ENCODE measurements around the gene CYP17A1. TPM values are rescaled to one million over a fixed set of nuclear protein-coding genes. Genes with fewer than 3 reads are reported as not detected.

Gene CYP17A1, protein sequence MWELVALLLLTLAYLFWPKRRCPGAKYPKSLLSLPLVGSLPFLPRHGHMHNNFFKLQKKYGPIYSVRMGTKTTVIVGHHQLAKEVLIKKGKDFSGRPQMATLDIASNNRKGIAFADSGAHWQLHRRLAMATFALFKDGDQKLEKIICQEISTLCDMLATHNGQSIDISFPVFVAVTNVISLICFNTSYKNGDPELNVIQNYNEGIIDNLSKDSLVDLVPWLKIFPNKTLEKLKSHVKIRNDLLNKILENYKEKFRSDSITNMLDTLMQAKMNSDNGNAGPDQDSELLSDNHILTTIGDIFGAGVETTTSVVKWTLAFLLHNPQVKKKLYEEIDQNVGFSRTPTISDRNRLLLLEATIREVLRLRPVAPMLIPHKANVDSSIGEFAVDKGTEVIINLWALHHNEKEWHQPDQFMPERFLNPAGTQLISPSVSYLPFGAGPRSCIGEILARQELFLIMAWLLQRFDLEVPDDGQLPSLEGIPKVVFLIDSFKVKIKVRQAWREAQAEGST
- 2.7 TPM for total RNA-seq

DNA sequence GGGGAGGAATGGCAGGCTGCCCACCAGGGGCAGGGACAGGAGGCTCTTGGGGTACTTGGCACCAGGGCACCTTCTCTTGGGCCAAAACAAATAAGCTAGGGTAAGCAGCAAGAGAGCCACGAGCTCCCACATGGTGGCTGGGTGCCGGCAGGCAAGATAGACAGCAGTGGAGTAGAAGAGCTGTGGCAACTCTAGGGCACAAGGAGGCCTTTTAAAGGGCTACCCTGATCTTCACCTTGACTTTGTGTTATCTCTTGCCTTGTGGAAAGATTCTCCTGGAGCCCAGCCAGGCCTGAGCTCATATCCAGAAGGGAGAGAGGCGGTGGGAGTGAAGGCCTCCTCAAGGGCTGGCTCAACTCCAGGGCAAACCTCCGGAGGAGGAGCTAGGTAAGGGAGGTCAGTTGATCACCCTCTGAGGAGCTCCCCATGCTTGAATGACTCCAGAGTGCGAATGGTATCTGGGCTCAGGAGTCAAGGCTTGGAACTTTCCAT, at the start of gene CYP17A1:
CYP17A1 (minus strand) TSS at position 184 of the 492 bp plus-strand sequence; CDS start at position 132, 52 bp downstream.

DNA sequence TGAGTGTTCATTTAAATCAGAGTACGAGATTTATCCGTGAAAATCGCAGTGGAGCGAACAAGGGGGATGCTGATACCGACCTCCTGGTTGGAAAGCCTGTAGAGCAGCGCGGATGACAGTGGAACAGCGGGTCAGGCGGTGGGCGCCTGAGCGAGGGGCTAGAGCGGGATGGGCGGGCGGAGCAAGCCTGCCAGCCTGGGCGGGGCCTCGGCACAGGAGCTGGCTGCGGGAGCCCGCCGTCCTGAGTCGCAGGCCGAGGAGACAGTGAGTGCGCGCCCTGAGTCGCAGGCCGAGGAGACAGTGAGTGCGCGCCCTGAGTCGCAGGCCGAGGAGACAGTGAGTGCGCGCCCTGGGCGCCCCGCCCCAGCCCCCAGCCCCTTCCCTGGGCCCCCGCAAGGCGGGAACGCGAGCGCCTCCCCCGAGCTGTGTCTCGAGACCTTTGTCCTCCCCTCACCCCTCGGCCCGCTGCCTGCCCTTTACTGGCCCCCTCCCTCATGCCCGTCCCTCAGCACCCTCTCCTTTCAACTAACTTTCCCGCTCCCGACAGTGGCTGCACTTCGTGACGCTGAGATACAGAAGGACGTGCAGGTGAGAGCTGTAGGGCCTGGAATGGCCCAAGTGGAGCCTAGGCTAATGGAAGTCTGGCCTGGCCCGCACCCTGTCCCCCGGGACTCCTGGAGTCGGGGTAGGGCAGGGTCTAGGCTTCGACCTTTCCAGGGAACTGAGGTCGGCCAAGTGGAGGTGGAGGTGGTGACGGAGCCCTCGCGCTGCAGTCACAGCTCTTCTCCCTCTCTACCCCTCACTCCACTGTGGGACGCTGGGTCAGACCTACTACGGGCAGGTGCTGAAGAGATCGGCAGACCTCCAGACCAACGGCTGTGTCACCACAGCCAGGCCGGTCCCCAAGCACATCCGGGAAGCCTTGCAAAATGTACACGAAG, 32.3 kb upstream of the CYP17A1 start, which contains the start of gene AS3MT:
AS3MT (plus strand) TSS at position 213 of the 941 bp plus-strand sequence; CDS start at position 336, 123 bp downstream.

Small RNA genes lying within 50 kb of the gene (small RNA-seq; reads per million reads assigned to genes)
- gene AS3MT (ENCODE audit: low replicate concordance) (not detected), gene RF00026 (ENCODE audit: low replicate concordance) (not detected), gene RNU6-1231P (ENCODE audit: low replicate concordance) (not detected)

Other genes with a start within 250 kb of the CYP17A1 start
- gene TRIM8, start 192.9 kb downstream of the CYP17A1 start, total RNA-seq: 98.5 TPM
- gene ARL3, start 123.0 kb downstream of the CYP17A1 start, total RNA-seq: 9.5 TPM
- 44.4 TPM for gene SFXN2, start 122.8 kb downstream of the CYP17A1 start, total RNA-seq
- gene WBP1L, start 93.5 kb downstream of the CYP17A1 start, total RNA-seq: 56.6 TPM
- gene BORCS7, start 16.8 kb upstream of the CYP17A1 start, total RNA-seq: 32.9 TPM
- gene AS3MT, start 32.1 kb upstream of the CYP17A1 start, total RNA-seq: 8.0 TPM
- gene CNNM2, start 80.9 kb upstream of the CYP17A1 start, total RNA-seq: 21.8 TPM